HG02938 (cell line): Measurements from ENCODE around the gene FREM1.

Source experiments
- ATAC-seq: cut with Tn5 transposase; IDR thresholded peaks from one replicate; pipeline ENCODE4 v1.9.1; 2021; ENCODE audit warnings: mild to moderate bottlenecking, moderate library complexity; ENCODE audit not compliant: unreplicated experiment

Gene FREM1

DNA sequence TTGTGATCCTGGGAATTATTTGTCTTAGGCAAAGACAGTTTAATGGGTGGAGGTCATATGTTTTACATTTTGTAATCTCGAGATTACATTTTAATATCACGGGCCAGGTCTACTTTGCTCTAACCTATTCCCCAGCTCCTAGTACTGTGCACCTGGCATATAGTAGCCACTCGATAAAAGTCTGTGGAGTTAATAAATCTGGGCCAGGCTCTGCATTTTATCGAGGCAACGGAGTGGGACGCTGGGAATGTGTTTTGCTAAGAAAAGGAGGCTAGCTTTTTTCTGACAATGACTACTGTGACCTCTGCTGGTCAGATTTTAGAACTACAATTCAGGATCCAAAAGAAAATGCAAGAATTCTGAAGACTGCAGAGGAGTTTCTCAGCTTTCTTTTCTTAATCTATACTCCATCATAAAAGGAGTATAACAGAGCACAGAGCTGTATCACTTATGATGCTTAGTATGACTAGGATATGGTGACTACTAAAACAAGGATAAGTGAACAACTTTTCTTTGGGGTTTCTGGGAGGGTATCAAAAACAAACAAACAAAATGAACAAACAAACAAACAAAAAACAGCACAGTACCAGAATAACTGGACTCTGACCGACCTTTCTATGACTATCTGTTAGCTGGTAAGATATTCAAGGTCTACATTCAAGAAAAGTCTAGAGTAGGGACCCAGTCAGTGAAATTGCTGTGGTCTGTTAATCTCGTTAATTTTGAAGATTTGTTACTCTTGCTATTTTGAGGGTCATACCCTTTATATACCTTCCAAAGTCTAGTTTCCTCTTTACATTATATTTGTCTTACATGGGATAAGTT, 141.6 kb downstream of the FREM1 start:
- no peak for ATAC-seq

DNA sequence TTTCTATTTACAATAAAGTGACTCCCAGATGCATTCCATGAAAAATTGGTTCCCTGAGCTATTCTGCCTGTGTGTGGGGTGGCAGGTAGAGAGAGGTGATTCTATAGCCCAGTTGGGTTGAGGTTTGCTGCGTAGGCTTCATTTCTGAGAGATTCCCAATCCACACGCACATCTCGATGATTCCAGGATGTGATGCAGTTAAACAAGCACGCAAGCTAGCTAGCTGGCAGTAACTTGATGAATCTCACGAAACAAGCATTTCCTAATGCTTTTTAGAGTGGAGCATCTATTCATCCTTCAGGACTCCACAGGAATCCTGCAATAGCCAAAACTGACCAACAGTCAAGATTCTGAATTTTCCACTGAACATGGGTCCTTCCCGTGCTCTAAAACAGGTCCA, 143.9 kb downstream of the FREM1 start:
- no peak for ATAC-seq

DNA sequence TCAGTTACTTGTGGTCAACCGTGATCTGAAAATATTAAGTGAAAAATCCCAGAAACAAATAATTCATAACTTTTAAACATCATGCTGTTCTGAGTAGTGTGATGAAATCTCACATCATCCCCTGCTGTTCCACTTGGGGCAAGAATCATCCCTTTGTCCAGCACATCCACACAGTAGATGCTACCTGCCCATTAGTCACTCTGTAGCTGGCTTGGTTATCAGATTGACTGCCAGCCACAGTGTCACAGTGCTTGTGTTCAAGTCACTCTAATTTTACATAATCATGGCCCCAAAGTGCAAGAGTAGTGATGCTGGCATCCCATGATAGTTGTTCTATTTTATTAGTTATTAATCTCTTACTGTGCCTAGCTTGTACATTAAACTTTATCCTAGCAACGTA, 148.6 kb downstream of the FREM1 start:
- no peak for ATAC-seq

DNA sequence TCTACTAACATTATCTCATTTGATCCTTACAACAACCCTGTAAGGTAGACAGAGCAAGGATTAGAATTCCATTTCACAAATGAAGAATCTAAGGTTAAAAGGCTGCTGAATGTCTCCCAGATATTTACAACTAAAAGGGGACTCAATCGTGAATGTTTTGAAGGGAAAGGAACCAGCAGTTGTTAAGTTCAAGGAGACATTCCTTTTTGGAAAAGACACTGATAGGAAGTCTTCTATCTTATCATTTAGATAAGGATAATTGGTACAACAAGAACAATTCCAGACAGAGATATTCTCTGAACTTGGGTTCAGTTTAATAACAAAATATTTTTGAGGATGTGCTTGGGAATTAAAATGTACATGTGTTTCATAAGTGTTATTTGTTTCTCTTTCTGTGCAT, 150.2 kb downstream of the FREM1 start:
- no peak for ATAC-seq

DNA sequence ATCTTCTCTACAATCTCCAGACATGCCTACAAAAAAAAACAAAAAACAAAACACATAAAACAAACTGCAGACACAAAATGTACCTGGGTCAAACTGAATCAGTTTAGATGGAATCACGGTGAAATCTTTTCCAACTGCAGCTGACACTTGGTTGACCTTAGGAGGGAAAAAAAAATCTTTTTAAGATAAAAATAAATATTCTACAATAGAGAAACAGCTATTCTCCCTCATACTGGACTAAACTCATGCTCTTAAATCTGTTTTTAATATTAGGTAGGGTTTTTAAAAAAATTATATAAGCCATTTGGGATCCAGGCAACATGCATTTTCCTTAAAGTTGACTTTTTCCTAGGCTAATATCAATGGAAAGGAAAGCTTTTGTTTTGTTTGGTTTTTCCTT, 153.9 kb downstream of the FREM1 start:
- no peak for ATAC-seq

DNA sequence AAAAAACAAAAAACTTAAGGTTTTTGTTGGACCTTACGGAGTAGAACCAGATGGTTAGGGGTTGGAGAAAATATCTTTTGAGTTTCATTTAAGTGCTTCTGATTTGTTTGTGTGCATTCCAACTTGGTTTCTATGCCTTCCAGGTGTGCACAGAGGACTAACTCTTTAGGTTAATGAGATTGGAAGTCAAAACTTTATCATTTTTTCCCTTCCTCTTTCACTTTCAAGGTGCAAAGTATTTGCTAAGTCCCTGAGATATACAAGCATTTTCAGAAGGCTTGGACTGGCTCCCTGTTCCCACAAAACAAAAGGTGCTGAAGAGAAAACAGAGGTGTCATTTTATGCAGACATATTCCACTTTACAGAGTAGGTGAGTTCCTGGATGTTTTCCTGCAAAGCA, 157.4 kb downstream of the FREM1 start:
- no peak for ATAC-seq

DNA sequence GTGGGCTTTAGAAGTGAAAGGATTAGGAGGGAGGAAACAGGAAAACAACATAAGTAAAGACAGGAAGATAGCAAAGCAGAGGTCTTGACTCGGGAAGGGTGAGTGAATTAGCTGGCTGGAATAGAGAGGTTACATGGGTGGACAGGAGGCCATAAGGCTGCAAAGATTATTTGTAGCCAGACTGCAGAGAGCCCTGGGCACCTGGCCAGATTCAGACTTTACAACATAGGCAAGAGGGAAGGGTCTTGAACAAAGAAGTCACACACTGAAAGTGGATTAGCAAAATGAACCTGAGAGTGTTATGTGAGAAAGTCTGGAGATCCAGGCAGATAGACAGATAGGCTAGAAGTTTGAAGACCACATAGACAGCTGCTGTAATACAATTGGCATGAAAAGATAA, 158.0 kb downstream of the FREM1 start:
- no peak for ATAC-seq

DNA sequence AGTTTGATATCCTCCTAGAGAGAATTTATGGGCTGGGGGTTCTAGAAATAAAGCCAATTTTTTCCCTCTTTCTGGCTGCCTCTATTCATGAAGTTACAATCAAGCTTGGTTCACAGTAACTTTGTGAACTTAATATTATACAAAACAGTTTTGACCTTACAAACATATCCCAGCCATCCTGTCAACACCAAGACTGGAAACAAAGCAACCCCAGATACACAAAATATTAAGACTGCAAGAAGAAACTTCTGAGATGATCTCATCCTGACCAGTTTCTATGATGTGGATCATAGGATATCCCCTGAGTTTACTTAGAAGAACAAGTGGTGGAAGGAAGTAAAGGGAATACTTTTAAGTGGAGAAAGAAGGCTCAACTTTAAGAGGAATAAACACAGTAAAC, 159.4 kb downstream of the FREM1 start:
- no peak for ATAC-seq

DNA sequence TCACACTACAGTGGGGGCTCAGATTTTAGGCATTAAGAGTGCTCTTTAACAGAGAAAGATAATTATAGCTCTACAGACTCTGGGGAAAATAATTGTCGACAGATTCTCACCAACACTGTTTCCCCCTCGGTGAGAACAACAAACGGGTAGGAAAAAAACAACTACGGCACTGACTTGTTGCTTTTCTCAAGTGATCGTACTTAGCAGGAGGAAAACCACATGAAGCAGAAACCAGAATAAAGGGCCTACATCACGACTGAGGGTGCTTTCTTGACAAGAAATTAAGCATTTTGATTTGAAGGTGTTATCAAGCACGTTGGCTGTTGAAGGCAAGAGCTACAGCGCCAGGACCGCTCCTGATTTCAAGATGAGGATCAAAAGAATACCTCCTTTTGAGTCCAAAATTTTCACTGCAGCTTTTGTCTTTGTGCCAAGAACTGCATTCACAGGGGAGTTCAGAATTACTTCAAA, 160.5 kb downstream of the FREM1 start:
- ATAC-seq = no peak

DNA sequence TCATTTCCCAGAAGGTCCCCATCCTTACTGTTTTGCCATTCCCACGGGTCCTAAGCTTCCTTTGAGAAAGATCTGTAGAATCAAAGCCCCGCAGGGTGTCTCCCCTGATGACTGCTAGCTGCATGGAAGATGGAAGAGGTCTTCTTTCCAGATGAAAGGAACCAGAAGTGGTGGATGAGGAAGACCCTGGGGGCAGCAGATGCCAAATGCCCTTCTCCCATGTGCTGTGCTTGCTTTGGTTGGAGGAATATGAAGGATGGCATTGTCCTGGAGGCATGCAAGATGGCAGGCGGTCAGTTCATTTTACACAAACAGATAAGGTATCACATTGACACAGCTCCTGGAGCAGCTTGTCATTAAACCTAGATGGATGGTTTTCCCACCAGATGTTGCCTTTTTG, 161.9 kb downstream of the FREM1 start:
- ATAC-seq = no peak

DNA sequence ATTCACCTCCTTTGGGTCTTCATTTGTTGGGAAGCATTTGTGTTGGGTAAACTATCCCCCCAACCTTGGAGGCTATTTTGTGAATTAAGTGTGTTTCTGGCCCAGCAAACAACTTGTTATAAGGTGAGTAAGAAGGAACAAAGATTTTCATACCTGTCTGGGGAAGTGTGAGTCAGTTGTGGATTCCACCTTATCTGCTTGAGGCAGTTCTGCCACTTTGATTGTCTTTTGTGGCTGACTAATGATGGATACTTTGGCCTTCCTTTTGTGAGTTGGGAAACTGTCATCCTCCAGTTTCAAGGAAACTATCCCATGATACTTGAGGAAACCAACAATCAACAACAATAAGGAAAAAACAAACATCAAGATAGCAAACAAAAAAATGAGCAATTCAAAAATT, 163.1 kb downstream of the FREM1 start:
- ATAC-seq = no peak

DNA sequence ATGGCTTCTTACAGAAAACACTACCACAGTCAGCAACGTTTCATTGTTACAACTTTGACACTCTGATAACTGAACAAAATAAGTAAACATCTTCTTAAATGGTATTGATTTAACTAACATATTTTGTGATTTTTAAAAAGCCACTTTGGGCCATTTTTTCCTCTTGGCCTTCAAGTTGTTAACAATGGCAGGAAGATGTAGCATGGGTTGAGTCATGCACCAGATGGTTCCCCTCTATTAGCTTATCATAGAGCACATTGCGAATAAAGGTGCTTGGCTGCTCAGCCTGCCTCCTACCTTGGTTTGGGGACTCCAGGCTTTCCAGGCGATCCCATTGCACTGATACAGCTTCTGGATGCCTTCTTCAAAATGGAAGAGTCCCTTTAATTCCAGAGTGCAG, 163.6 kb downstream of the FREM1 start:
- no peak for ATAC-seq

DNA sequence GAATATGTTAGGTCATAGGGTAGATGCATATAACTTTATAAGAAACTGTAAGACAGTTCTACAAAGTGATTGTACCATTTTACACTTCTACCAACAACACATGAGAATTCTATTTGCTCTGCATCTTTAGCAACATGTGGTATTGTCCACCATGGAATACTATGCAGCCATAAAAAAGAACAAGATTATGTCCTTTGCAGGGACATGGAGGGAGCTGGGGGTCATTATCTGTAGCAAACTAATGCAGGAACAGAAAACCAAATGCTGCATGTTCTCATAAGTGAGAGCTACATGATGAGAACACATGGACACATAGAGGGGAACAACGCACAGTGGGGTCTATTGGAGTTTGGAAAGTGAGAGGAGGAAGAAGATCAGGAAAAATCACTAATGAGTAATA, 165.5 kb downstream of the FREM1 start:
- no peak for ATAC-seq

DNA sequence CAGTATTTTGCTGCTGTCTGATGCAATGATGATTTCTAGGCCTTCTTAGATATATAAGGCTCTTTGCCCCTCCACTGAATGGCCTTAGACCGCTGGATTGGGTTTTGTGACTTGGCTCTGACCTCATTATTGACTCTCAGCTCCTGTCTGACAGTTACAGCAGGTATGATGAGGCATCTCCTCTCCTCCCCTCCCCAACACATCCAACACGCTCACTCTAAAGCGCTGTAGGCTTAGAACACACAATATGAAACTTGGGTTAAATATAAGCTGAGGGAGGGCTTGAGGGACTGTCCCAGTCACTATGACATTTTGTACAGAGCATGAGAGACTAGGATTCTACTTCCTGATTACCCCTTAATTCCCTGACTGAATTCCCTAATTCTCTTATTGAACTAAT, 168.9 kb downstream of the FREM1 start:
- peak; percentile 93 for ATAC-seq

DNA sequence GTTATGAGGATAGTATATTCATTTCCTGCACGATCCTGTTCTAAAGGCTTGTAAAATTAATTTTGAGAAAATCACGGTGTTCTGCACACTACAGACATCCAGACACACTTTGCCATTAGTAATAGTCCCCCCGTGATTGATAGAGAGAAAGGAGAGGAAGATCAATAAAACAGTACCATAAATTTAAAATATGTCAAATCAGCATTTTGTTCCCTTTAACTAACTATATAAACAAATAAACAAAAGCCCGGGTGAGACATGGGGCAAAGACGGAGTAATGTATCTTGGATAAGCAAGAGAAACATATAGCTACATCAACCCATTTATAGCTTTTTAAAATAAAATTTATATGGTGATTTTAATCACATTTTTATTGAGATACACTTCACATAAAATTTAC, 177.1 kb downstream of the FREM1 start:
- ATAC-seq = no peak

DNA sequence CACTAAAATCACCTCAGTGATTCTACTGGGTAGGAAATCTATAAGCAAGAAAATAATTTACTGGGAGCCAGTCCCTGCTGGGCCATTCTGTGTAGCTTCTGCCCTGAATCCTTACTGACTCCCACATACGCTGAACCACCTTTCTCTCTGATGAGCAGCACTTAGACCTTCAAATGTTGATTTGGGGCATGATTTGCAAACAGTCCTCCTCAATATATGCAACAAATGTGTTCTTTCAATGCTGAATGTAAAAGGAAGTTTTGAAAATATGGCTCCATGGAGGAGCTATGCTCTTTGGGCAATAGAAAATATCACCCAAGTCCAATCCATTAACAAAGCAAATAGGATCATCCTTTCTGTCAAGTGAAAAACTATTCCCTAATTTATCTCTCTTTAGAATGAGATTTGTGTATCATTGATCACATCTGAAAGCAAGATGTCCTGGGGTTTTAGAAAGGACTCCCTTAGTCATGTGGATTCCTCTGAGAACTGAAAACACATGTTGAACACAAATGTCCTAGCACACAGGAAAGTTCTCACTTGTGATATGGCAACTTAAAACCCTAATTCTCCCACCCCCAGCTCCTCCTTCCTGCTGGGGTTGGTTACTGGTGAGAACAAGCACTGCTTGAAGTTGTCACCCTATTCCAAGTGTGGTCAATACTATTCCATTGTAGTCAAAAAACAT, 178.8 kb downstream of the FREM1 start:
- no peak for ATAC-seq

DNA sequence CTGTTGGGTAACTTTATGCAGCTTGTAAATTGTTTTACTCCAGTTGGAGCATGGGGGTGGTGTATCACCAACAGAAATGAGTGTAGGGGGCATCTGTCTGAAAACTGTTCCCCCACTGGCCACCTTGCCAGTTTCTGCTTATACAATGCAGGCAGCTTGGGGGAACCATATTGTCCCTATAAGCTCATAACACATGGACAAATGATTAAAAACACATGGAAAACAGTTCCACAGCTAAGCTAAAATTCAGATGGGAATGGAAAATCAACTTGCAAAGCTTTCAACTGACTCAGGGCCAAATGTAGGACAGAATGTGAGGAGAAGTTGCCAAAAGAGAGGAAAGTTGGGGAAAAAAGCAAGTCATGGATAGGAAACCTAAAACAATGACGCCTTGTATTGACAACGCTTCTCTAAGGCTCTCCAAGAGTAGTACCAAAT, 179.7 kb downstream of the FREM1 start:
- no peak for ATAC-seq

DNA sequence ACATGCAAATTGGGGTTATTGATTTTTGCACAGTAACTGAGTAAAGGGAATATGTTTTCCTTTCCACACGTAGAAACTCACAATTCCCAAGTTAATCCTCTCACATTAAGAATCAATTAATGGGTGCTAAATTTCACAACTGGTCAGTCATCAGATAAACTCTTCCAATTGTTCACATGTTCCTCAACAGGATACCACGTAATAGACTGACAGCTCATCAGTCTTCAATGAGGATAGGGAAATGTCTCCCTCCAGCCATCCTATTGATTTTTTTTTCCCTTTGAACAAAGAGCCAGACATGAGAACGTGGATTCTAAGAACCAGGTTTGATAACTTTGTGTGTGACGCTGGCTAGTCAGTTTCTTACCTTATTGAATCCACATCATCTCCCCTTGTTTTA, 186.9 kb downstream of the FREM1 start:
- no peak for ATAC-seq

DNA sequence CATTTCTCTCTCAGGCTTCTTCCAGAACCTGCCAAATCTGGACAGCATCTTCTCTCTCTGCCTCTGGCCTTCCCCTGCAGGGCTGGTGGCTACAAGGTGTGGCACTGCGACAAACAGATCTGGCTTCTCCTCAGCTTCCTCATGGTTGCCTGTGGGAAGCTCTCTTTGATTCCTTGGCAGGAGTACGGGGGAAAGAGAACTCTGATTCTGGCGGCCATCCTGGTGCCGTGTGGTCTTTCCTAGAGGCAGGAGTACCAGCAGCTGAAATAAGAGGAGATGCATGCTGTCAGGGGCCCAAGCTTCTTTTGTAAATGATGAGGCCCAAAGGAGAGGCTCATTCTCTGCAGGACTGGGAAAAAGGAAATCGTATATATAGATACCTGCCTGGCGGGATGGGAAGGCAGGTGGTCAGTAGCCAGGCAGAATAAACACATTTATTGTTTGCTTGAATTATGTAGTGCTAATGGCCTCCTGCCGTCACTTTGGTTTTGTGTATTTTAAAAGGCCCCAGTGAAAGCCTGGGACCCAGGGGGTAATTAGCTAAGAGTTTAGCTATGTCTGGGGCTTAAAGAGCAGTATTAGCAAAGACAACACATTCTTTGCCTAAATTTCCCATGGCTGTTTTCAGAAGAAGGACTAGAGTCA, 187.7 kb downstream of the FREM1 start, which contains the start of gene CER1:
CER1 (minus strand) TSS at position 343 of the 645 bp plus-strand sequence; CDS start at position 282, 61 bp downstream.
- ATAC-seq = no peak

DNA sequence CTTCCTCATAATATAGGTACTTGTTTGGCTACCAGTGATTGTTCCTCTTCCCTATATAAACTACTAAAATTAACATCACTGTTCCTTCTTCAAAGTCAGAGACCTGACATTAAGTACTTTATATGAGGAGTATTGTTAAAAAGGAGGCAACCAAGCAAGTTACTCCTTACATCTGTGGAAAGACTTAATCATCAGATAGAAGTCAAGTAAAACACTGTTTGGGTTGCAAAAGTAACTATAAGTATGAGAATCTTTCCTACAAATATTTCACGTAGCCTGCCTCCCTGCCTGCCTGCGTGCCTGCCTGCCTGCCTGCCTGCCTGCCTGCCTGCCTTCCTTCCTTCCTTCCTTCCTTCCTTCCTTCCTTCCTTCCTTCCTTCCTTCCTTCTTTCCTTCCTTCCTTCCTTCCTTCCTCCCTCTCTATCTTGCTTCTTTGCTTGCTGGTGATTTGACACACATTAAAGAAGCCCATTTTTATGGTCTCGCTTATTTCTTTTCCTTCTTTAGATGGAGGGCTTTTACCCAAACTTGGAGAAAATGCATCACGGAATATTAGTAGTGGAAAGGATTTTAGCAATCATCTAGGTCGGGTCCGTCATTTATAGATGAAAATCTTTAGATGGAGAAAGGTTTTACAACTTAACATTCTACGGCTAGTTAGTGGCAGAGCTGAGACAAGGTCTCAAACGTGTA, 190.9 kb downstream of the FREM1 start:
- ATAC-seq = no peak

DNA sequence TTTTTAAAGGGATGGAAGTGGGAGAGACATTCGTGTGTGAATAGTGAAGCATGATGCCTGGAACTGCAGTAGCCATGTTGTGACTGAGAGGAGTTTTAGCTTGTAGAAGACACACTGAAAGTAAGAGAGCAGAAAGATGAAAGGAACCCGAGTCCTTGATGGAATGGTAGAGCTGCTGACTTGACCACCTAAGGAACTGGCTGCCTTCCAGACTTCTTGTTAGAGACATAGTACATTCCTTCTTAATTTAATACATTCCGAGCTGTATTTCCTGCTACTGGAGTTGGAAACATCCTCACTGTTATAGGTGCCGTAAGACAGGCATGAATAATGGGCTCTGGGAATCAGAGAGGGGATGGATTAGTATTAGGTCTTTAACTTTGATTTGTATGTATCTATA, 195.1 kb downstream of the FREM1 start:
- no peak for ATAC-seq
